ENCODE data around the gene SLC16A9.

SLC16A9 gene

DNA sequence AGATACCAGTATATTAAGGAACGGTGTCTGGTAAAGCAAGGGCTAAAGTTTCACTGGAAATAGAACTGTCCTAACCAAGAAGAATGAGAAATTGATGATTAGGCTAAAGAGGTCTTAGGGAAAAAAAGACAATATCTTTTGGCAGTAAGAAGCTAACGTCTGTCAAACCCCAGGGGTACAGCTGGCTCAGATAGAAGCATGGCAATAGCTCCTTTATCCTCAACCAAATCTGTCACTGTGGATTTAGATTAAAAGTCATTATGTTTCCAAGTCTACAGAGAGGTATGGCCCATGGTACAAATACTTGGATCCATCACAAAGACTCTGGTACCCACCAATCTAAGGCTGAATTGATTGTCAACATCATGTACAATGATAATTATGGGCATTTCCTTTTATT is 8.6 kb upstream of the SLC16A9 start:
- DNase-seq: no peak

DNA sequence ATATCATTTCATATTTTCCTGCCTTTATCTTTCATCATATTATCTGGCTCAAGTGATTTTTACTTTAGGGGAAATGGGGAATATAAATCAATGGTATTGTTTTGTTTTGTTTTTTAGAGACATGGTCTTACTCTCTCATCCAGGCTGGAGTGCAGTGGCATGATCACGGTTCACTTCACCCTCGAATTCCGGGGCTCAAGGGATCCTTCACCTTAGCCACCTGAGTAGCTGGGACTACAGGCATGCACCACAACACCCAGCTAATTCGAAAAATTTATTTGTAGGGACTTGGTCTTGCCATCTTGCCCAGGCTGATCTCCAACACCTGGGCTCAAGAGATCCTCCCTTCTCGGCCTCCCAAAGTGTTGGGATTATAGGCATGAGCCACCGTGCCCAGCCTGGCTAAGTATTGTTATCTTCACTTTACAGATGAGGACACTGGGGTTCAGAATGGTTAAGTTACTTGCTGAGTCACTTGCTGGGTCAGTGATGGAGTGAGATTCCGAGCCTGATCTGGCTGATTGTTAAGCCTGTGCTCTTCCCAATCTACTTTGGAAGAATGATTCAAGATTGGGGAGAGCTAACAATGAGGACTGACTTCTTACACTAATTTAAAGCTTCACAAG is 3.7 kb upstream of the SLC16A9 start:
- no peak for DNase-seq

DNA sequence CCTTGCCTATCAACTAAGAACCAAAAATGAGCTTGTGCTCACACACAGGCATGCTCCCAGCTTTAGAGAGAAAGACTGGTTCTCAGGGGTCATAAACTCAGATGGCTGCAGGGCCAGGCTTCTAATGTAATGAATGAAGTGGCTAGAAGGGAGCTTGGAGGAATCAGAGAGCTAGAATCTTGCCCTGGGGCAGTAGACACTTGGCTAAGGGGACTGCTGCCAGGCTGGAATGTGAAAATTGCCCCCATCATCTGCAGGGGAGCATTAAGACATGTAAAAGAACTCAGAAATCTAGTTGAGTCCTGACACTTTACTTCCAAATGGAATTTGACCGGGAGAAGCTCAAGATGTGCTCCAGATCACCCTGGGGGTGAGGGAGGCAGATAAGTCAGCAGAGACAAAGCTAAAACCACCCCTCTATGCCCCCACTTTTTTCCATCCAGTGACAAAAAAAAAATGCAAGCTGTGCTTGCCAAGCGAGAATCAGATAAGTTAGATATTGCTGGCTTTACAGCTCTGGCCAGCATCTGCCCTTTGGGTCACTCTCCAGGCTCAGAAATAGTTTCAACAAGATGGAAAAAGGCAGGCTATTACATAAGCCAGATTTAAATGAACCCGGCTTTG is 2.3 kb upstream of the SLC16A9 start:
- DNase-seq: no peak

DNA sequence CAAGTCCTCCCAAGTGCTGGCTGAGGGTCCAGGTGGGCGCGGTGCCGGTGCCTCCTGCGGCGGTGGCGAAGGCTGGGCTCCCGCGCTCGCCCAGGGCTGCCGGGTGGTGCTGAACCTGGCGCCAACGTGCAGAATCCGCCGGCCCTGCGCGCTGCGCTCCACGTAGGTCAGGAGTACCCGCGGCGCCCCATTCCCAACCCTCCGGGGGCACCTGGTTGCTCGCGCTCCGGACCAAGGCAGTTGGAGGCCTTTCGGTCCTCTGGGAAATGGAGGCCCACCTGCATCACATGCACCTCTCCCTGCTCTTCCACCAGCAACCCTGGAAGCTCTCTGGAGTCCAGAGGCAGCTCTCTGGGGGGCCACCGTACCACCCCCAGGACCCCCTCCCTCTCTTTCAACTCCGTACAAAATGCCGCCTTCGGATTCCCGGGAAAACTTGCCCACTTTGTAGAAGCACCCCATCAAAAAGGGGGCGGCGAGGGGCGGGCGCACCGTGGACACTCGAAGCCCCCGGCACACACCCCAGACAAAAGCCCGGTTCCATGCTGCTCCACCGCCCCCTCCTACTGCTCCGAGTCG is 745 bp downstream of the SLC16A9 start:
- DNase-seq: no peak

DNA sequence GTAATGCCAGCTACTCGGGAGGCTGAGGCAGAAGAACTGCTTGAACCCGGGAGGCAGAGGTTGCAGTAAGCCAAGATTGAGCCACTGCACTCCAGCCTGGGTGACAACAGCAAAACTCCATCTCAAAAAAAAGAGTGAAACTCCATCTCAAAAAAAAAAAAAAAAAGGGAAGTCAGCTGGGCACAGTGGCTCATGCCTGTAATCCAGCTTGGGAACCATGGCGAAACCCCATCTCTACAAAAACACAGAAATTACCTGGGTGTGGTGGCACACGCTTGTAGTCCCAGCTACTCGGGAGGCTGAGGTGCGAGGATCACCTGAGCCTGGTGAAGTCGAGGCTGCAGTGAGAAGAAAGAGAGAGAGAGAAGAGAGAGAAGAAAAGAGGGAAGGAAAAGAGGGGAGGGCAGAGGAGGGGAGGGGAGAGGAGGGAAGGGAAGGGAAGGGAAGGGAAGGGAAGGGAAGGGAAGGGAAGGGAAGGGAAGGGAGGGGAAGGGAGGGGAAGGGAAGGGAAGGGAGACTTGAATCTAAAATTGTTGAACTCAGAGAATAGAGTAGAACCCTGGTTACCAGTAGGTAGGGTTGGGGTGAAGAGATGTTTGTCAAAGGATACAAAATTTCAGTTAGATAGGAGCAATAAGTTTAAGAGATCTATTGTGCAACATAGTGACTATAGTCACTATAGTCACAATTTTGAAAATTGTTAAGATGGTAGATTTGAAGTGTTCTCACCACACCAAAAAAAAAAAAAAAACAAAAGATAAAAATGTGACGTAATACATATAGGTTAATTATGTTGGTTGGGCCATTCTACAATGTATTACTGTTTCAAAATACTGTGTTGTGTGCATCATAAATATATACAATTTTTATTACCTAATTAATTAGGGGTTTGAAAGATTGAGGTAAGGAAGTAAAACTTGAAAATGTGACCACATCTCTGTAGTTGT is 2.5 kb downstream of the SLC16A9 start:
- DNase-seq: no peak

DNA sequence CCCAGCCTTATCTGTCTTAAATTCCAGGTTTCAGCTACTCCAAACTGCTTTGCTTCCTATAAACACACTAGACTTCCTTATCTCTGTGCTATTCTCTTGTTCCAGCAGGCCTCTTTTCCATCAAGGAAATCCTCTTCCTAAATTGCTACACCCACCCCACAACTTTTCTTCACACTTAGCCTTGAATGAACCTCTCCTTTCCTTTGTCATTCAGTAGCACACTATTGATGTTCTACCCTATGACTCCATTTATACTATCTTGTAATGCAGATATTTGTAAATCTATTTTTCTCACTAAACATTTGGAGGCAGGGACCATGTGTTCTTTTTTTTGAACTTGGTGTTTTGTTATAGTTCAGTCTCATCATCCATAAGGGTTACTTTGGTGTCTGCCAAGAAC is 3.7 kb downstream of the SLC16A9 start:
- DNase-seq: no peak

DNA sequence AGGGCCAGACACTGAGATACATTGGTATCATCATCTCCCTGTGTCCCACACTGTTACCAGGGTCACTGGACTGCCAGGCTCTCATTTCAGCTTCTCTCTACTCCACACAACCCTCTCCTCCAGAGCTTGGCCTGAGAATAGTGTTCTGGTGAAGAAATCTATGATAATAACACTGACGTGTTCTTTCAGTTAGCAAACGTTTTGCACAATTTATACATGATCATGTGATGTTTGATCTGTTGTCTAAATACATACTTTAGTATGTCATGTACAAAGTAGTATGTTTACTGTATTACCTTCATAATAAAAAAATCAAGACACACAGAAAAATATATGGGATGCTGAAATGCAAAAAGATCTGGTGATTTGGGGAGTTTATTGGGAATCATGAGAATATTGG is 5.0 kb downstream of the SLC16A9 start:
- no peak for DNase-seq

DNA sequence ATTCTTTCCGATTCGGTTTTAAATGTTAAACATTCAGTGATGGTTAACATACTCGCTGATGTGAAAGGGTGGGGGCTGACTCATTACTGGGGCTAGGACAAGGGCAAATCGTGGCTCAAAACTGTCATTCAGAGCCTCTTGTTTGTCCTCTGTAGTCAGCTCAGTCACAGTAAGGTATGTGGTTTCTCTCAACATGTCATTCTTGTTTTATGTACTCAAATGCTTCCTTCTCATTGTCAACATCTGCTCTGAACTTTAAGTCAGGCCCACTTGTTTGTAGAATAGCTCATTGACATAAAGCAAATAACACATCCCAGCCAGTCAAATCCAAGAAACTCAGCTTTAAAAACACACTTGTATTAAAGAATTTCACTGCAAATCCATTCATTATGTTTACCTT is 7.3 kb downstream of the SLC16A9 start:
- DNase-seq: no peak

DNA sequence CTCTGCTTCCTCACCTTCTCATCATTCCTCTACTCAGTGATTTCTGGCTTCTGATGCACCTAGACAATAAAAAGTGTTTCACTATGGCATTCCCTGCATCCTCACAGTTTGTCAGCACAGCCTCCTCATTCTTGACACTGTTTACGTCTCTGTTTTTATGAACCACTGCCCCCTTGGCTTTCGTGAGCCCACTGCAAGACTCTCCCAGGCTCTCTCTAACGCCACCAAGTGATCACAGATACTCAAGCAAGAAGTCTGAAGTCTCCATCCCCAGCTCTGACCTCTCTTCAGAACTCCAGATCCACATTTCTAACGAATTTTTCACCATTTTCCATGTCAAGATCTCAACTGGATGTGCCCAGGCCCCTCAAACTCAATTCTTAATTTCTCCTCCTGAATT is 8.9 kb downstream of the SLC16A9 start:
- DNase-seq: no peak

DNA sequence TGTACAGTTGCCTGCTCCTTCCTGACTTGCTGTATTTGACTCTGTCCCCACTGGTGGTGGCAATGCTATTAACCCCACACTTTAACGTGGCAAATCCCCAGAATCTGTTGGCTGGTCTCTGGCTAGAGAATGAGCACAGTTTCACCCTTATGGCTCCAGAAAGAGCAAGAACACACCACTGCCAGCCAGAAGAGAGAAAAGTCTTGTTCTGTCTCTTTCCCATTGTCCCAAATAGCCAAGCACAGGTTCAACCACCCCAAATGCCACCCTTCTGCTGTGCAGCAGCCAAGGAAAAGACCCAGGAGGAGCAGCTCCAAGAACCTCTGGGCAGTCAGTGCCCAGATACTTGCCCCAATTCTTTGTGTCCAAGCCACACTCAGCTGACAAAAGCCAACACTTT is 11.3 kb downstream of the SLC16A9 start:
- DNase-seq: no peak

DNA sequence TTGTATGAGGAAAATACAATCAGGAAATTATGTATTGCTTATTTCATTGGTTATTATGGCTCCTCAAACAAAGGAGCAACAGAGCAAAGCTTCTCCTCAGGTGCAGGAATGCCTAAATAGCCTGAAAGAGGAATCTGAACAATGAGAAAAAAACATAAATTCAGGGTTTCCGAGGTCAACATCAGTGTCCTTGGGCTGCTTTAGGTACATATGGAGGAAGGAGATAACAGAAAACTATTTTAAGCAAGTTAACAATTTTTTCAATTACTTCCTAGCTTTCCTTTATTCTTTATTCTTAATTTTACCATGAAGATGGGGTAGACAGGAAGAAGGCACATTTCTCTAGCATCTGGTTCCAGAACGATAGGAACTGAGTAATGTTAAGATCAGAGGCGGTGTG is 14.0 kb downstream of the SLC16A9 start:
- DNase-seq: no peak

DNA sequence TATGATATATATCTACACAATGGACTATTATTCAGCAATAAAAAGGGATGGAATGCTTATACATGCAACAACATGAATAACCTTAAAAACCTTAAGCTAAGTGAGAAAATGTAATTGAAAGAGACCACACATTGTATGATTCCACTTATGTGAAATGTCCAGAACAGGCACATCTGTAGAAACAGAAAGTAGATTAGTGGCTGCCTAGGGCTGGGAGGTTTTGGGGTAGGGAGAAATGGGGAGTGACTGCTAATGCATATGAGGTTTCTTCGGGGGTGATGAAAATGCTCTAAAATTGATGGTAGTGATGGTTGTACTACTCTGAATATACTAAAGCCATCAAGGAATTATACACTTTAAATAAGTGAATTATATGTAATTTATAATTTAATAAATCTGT is 14.7 kb downstream of the SLC16A9 start:
- no peak for DNase-seq

DNA sequence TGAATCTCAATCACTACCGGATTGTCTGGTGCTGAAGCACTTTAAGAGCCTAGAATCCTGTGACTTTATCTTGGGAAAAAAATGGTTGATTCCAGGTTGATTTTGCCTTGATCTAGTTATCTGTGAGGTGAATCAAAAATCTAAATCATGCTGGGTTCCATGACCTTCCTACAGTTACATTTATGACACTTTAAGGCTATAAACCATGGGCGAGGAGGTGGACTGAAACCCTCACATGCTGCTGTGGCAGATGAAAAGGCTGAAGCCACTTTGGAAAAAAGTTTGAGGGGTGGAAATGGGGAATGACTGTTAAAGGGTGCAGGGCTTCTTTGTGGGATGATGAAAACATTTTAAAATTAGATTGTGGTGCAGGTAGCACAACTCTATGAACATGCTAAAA is 17.5 kb downstream of the SLC16A9 start:
- DNase-seq: no peak

DNA sequence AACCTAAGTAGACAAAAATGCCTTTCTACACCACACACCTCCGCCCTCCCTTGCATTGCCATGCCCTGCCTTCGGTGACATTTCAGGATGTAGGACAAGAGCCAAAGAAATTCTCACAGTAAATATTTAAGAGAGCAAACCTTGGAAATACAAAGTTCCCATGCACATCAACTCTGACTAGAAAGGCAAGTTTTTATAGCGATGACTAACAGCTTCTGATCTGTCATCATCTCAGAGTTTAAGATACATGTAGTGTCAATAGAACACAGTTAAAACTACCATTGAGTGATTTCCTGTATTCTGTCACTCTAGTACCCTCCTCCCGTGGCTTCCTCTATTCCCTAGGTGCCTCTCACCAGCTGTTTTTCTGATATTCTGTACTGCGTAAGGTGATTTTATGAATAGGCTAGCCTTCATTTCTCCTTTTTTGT is 20.7 kb downstream of the SLC16A9 start:
- DNase-seq: no peak

DNA sequence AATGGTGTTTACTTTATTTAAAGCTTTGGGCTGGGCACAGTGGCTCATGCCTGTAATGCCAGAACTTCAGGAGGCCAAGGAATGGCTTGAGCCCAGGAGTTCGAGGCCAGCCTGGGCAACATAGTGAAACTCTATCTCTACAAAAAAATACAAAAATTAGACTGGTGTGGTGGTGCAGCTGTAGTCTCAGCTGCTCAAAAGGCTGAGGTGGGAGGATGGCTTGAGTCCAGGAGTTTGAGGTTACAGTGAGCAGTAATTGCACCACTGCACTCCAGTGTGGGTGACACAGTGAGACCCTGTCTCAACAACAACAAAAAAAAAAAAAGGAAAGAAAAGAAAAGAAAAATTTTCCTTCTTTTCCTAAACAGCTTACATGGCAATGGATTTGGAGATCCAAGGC is 22.0 kb downstream of the SLC16A9 start:
- no peak for DNase-seq

DNA sequence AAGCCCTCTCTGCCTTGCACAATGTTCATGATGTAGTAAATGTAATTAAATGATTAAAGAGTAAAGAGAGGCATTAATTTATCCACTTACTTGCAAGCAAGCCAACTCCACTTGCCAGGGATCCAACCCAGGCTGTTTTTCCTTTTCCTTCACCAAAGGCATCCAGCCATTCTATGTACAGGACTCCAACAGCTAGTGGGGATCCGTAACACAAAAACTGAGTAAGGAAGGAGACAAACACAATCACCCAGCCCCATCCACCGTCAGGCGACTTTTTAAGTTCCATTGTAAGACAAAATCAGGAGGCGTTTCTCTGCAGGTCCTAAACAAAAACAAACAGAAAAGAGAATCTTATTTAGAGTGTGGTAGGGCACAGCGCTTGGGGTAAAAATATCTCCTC is 25.6 kb downstream of the SLC16A9 start:
- DNase-seq: no peak

DNA sequence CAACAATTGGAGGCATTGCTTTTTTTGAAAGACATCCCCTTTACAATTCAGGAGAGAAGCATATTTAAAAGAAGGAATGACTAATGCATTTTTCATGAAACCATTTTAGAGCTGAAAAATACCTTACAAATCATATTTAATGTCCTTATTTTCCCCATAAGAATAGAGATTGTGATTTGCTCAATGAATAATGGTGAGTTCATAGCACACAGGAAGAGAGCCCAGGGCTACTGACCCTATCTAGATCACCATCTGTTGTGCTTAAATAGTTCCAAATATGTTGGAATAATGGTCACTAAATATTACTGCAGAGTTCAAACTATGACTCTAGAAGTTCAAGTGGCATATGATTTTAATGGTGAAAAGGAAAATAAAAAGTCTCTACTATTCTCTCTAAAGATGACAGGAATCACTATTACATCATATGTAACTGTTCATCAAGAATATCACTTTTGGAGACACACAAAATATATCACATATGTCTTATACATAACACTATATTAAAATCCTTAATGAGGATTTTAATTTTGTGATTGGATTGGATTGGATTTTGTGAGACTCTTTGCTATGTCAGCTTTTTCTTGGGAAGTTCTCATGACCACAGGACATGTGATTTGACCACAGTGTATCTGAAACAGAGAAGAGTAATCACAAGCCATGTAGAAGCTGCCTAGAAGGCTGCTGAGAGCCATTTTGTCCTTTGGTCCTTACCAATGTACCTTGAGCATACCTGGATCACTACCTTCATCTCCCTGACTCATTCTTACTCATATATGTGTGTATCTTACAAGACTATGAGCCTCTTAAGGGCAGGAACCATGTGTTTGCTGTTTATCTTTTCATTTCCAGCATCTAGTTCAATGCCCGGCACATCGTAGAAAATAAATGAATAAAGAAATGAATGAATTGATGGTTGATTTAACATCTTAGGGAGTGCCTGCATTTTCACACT is 26.4 kb downstream of the SLC16A9 start:
- no peak for DNase-seq

DNA sequence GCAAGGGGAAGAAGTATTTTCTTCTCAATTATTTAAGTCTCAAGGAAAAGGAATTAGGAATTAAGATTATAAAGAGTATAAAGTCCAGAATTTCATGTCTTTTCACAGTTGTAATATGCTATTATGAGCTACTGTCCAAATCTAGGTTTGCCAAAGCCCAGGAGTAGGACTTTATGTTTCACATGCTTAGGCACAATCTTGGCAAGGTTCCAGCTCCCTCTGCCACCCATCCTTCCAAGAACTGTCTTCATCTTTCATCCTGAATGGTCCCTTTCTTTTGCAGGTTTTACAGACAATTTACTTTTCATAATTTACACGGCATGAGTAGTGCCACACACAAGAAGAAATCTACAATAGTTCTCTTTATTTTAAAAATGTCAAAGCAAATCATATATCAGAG is 29.5 kb downstream of the SLC16A9 start:
- no peak for DNase-seq

DNA sequence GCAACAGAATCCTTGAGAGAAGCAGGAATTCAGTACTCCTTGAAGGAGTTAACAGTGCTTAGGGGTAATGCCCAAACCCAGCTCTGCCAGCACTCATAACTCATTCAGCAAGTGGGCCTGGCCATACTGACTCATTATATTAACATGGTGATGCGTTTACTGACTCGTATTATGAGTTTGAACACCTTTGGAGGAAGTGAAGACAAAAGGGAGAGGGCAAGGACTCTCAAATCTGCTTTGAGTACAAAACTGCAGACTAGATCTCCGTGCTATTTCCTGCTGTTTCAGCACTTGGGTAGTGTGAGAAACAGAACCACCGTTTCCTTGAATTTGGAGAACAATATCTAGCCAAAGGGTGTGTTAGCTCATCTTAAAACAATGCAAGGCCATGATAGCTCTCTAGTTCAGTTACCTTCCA is 30.8 kb downstream of the SLC16A9 start:
- DNase-seq: no peak

DNA sequence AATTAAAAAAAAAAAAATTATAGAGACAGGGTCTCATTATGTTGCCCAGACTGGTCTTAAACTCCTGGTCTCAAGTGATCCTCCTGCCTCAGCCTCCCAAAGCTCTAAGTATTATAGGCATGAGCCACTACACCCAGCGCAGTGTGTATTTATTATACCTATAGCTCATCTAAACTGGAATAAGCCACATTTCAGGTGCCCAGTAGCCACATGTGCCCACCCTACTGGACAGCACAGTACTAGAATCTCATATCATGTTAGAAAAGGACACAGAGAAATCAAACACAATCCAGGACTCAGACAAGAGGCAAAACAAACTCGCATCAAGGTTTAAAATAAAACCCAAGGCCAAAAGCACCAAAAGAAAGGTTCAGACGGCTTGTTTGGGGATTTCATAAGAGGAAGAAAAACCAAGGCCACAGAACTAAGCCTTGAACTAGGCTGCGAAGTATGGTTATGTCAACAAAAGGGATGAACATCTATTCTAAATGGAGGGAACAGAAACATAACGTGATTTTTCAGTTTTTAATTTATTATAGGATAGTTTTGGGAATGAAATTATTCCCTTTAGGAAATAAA is 32.3 kb downstream of the SLC16A9 start:
- DNase-seq: no peak

DNA sequence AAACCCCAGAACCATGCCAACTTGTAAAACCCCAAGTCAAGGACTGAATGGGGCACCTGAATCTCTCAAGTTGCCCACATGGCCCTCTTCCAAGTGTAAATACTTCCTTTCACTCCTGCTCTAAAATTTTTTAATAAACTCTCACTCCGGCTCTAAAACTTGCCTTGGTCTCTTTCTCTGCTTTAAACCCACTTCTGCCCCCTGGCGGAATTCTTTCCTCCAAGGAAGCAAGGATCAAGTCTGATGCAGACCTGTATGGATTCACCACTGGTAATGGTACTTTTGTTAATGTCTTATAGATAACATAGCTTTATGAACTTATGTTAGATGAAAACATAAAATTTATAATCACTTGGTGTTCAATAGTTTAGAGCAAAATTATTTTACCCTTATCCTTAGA is 33.8 kb downstream of the SLC16A9 start:
- DNase-seq: no peak

DNA sequence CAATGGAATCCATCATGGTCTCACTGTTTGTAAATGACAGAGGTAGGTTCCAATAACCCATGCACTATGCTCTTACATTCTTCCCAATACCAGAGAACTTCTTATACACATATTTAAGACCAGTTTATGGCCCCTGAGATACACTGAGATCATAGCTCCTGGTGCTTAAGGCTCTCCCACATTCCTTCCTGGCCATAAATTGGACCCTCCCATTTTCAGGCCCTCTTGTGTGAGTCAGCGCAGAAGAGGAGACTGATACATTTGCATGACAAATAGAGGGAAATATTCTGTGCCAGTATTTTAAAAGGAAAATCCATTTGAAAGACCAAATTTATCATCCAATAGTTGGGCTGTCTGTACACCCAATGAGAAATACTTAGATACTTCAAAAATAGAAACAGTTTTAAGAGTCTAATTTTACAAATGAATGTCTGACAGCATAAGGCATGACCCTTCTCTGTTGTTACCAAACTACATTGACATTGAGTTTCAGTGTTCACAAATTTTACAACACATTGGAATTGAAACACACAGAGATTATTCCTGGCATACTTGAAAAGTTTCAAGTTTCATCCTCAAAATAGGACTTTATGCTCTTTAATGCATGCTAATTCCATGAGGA is 35.3 kb downstream of the SLC16A9 start:
- DNase-seq: no peak

All from NCI-H510A (cell line).